ENCODE measurements around the gene NR2F2. TPM values are rescaled to one million over a fixed set of nuclear protein-coding genes. Genes with fewer than 3 reads are reported as not detected.

NR2F2 gene
- total and polyA plus RNA-seq, 2 of the 13 experiments (the other 11 are each of a cell fraction or from before 2014, with no cell fraction given): 3.5 to 4.7 TPM

- Histone ChIP-seq H3K9ac (ENCODE audit: insufficient read depth, low read depth, low read length) (peak overlapping the region; percentile 68), H3K79me2 (ENCODE audit: insufficient read depth, low read length) (peaks cover 14% of the 10 kb centered on the region), H3K4me1 (ENCODE audit: insufficient read depth, low read length) (peaks cover 48% of the 10 kb centered on the region), H4K20me1 (ENCODE audit: insufficient read depth, low read length) (no peaks in the 10 kb centered on the region), H3K9me3 (ENCODE audit: low read length) (no peaks in the 10 kb centered on the region), H3K27ac (ENCODE audit: extremely low read length, insufficient read depth, low read length) (peak overlapping the region; percentile 56), H2AFZ (ENCODE audit: low read length) (peak overlapping the region; percentile 84), H3K4me3 (replicated peaks in 1 of 3; ENCODE audit: insufficient read depth in 1 of 3, low read depth in 2 of 3, low read length in 3 of 3) (peak overlapping the region; percentile 68 to 86 (median 82)), H3K27me3 (ENCODE audit: control insufficient read depth in 1 of 2, insufficient read depth in 2 of 2, low read length in 2 of 2) (no peaks in the 10 kb centered on the region; a peak in 1 of 5 replicates), H3K4me2 (ENCODE audit: low read depth, low read length) (peak overlapping the region; percentile 75), H3K36me3 (replicated peaks in 1 of 2; ENCODE audit: control insufficient read depth in 1 of 2, insufficient read depth in 2 of 2, low read length in 2 of 2) (no peaks in the 10 kb centered on the region)
- ChIA-PET CTCF (ENCODE audit: low intra/inter-chr PET ratio, low total read pairs) (interaction anchor here (0.6 to 1.8 kb wide), 3 partner anchors 18 to 30 kb away, joined by 3 to 10 read pairs (median 8); no protein-coding TSS in a partner anchor), POLR2A (interaction anchor here (0.8 to 2.1 kb wide), 9 partner anchors 8 to 1482 kb away, joined by 3 to 13 read pairs (median 4); no protein-coding TSS in a partner anchor)
- peak; percentile 77 for FAIRE-seq
- intact Hi-C loops (cut with micrococcal nuclease; ENCODE audit: unreplicated experiment): loop anchor here (1.0 to 10.0 kb wide), 7 partner anchors 18 to 908 kb away; no protein-coding TSS in a partner anchor
- ATAC-seq: peak; percentile 59
- in situ Hi-C loops (cut with HindIII; ENCODE audit: extremely low pct_ligation_motif_present, low pct_unique_long_range_greater_than_20kb): loop anchor here (5.0 to 25.0 kb wide), 4 partner anchors 65 to 1065 kb away; no protein-coding TSS in a partner anchor
- 3% methylated on average over 14 of the region's 14 CpGs for WGBS (ENCODE audit: low lambda C conversion rate)
- no TSS peak for BruUV-seq (replicated peaks)
- peak; percentile 81 for DNase-seq (ENCODE audit: low spot score)
- TF ChIP-seq ESRRA (CRISPR knock-in tag; IDR thresholded peaks at IDR 0.05; ENCODE audit: low read depth): no peak
- 0 out of 2 replicates have a peak, but pooled peaks have one; percentile 16 for TF ChIP-seq ZNF331 (CRISPR knock-in tag; IDR thresholded peaks at IDR 0.05)
- TF ChIP-seq ZNF430 (CRISPR knock-in tag; IDR thresholded peaks at IDR 0.05): peak; percentile 27; the same call in 1 of the 2 replicates
- 0 out of 2 replicates have a peak, but pooled peaks have one; percentile 38 for TF ChIP-seq PHF21A (CRISPR knock-in tag; IDR thresholded peaks at IDR 0.05)
- no peak for TF ChIP-seq HES4 (CRISPR knock-in tag; IDR thresholded peaks at IDR 0.05; ENCODE audit: borderline replicate concordance)
- TF ChIP-seq, protein P1, sequence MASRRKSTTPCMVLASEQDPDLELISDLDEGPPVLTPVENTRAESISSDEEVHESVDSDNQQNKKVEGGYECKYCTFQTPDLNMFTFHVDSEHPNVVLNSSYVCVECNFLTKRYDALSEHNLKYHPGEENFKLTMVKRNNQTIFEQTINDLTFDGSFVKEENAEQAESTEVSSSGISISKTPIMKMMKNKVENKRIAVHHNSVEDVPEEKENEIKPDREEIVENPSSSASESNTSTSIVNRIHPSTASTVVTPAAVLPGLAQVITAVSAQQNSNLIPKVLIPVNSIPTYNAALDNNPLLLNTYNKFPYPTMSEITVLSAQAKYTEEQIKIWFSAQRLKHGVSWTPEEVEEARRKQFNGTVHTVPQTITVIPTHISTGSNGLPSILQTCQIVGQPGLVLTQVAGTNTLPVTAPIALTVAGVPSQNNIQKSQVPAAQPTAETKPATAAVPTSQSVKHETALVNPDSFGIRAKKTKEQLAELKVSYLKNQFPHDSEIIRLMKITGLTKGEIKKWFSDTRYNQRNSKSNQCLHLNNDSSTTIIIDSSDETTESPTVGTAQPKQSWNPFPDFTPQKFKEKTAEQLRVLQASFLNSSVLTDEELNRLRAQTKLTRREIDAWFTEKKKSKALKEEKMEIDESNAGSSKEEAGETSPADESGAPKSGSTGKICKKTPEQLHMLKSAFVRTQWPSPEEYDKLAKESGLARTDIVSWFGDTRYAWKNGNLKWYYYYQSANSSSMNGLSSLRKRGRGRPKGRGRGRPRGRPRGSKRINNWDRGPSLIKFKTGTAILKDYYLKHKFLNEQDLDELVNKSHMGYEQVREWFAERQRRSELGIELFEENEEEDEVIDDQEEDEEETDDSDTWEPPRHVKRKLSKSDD (CRISPR knock-in tag; IDR thresholded peaks at IDR 0.05; ENCODE audit: low read depth): no peak
- peak in 1 of 2 experiments; percentile 58; a peak in 2 of 4 replicates for TF ChIP-seq HMGXB4 (CRISPR knock-in tag; IDR thresholded peaks at IDR 0.05; ENCODE audit: borderline replicate concordance in 1 of 2, low read depth in 1 of 2)
- TF ChIP-seq XRCC5 (optimal IDR thresholded peaks at IDR 0.05; ENCODE audit: low read length): no peak
- TF ChIP-seq ZNF232 (CRISPR knock-in tag; IDR thresholded peaks at IDR 0.05; ENCODE audit: borderline replicate concordance): peak; percentile 7; the same call in 1 of the 2 replicates
- TF ChIP-seq NRL (CRISPR knock-in tag; IDR thresholded peaks at IDR 0.05; ENCODE audit: borderline replicate concordance): no peak
- TF ChIP-seq SMAD9 (CRISPR knock-in tag; IDR thresholded peaks at IDR 0.05): no peak
- peak; percentile 42; the same call in 1 of the 2 replicates for TF ChIP-seq MED13 (CRISPR knock-in tag; IDR thresholded peaks at IDR 0.05)
- TF ChIP-seq PPARG (CRISPR knock-in tag; conservative IDR thresholded peaks at IDR 0.05): 0 out of 2 replicates have a peak, but pooled peaks have one; percentile 8
- peak; percentile 53; the same call in 1 of the 2 replicates for TF ChIP-seq KDM5A (IDR thresholded peaks at IDR 0.05; ENCODE audit: borderline replicate concordance, low read length)
- TF ChIP-seq KLF11 (CRISPR knock-in tag; IDR thresholded peaks at IDR 0.05): no peak
- TF ChIP-seq BCL6 (CRISPR knock-in tag; IDR thresholded peaks at IDR 0.05): 0 out of 2 replicates have a peak, but pooled peaks have one; percentile 23
- TF ChIP-seq, protein P2, sequence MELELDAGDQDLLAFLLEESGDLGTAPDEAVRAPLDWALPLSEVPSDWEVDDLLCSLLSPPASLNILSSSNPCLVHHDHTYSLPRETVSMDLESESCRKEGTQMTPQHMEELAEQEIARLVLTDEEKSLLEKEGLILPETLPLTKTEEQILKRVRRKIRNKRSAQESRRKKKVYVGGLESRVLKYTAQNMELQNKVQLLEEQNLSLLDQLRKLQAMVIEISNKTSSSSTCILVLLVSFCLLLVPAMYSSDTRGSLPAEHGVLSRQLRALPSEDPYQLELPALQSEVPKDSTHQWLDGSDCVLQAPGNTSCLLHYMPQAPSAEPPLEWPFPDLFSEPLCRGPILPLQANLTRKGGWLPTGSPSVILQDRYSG (CRISPR knock-in tag; IDR thresholded peaks at IDR 0.05): no peak
- TF ChIP-seq CCDC6 (CRISPR knock-in tag; IDR thresholded peaks at IDR 0.05): no peak
Measured at GRCh38 chr15:96327155-96327741, 3.3 kb upstream of the NR2F2 start.
